ENCODE results near the gene BAK1.
A peak's percentile ranks its signal among the peaks of the same experiment; 100 is the strongest.
"Not testable (repeated sequence)": the region's sequence is repeated elsewhere in the genome, so short reads cannot be mapped to it uniquely, and the experiment has no call there.

Gene BAK1

DNA sequence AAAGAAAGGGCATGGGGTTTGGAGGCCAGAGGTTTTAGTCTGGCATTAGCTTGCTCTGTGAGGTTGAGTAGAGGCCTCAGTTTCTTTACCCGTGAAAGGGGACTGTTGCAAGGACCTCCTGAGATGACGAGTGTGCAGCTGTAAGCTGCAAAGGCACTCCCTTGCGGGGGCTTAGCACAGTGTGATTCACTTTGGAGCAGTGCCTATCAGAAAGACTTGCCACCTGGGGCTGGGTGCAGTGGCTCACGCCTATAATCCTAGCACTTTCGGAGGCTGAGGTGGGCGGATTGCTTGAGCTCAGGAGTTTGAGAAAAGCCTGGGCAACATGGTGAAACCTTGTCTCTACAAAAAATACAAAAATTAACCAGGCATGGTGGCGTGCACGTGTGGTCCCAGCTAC, 7.5 kb upstream of the BAK1 start:
- no peak for DNase-seq (ENCODE audit: low read depth in 2 of 2)

DNA sequence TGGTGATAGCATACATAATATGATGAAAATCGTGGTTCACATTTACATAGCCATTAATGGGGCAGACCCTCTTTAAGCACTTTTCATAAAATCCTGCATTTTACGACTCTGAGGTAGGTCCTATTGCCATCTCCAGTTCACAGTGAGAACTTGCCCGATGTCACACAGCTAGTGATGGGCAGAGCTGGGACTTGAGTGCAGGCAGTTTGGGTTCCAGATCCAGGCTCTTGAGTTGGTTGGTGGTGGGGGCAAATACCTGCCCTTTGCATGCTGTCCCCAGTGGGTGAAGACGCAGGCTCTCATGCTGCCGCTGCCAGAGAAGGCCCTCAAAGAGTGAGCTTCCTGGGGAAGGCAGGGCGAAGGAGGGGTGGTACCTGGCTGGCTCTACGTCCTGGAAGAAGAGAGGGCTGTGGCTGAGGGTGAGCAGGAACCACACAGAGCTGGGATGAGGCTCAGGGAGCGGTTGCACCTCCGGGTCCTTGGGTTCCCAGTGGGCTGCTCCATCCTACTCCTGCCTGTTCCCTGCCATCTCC, 6.1 kb upstream of the BAK1 start:
- no peak for DNase-seq (ENCODE audit: low read depth in 2 of 2)

DNA sequence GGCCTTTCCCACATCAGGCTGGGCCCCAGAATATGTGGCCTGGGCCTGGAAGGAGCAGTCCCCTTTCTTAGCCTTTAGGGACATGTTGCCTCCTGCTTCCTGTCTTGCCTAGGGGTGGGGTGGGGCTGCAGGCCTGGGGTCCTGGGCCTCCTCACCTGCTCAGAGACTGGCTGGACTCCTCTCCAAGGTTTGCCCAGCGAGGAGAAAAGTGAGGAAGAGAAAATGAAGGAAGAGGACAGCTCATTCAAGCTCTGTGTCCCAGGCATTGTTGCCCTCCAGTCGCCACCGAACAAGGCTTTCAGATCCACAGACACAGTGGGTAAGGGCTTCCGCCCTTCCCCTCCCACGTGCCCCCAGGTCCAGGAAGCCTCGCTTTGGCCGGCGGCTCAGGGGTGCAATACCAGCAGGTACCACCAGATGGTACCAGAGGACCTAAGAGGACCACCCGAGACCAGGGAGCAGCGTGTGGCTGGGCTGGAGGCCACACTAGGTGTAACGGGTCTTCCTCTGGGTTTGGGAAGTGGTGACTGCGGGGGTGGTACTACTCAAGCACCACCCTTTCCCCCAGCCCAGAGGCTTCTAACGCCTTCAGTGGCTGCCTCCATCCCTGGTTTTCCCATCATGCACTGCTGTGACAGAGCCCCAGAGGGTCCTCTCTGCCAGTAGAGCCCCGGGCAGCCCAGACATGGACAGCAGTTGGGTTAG, 5.5 kb upstream of the BAK1 start:
- peak; percentile 66 to 70 for DNase-seq (ENCODE audit: low read depth in 2 of 2)

DNA sequence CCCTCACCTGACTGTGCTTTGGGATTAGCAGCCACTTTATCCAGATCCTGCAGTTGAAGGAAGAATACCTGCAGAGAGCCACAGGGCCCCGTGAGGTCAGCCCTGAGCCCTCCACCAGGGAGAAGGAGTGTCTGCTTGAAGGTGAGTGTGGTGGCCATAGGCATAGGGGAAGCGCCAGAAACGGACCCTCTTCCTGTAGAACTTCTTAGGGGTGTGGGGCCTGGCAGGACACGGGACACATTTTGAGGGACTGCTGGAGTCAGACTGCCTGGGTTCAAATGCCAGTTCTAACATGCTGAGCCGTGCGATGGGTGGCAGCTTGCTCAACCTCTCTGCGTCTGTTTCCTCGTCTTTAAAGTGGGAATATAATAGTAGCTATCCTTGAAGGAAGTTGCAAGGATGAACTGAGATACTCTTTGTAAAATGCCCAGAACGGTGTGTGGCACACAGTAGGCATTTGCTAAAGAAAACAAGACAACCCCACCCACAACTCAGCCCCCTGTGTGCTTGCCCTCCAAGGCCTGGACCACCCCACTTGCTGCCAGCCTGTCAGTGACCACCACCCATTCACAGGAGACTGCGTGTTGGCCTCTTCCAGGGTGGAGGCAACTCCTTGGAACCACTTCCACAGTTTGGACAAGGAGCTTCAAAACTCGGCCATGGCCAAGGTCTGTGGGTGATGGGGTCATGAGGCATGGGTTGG, 4.8 kb upstream of the BAK1 start:
- DNase-seq (ENCODE audit: low read depth in 2 of 2), result no peak

DNA sequence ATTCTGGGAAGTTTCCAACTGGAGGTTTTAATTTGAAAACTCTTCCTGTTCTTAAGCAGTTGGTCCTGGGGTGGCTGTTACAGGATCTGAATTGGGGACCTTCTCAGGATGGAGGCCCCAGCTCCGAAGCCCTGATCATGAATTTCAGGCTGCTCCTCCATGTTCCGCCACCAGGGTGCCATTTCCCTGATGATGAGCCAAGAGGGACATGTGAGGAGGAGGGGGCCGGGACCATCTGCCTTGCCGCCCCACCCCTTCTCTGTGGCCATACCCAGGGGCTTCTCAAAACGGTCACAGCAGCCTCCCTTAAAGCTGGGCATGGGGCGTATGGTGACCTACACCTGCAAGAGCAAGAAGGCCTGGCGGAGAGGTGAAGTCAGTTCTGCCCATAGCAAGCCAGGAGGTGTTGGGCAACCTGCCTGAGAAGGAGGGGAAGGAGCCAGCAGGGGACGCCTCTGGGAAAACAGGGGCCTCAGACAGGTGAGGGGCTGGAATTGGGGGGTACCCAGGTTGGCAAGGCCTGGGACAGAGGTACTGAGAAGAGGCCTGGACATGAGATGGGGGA, 3.6 kb upstream of the BAK1 start:
- DNase-seq (ENCODE audit: low read depth in 2 of 2), result no peak

DNA sequence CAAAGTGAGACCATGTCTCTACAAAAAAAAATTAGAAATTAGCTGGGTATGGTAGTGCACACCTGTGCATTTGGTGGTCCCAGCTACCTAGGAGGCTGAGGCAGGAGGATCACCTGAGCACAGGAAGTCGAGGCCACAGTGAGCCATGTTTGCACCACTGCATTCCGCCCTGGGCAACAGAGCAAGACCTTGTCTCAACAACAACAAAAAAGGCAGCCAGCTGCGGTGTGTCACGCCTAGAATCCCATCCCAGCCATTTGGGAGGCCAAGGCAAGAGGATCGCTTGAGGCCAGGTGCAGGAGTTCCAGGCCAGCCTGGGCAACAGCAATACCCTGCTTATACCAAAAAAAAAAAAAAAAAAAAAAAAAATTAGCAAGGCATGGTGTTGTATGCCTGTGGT, 1.1 kb upstream of the BAK1 start:
- no peak for DNase-seq (ENCODE audit: low read depth in 2 of 2)

DNA sequence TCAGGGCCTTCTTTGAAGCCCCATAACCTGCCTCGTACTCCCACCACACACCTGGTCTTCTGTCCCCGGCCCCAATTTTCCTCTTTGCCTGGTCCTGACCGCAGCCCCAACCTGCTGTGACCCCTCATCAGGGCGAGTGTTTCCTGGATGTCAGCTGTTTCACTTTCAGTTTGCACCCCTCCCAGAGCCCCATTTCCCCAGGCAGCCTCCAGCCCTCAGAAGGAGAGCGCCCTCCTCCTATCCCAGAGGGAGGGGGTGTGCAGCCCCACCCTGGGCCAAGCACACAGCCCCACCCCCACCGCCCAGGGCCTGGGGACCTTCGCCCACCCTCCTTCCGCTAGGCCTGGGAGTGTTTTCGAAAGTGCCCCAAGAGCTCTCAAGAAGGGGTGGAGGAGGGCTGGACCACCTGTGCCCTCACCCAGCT, 1.5 kb downstream of the BAK1 start:
- peak in 1 of 2 donors; percentile 28 for DNase-seq (ENCODE audit: low read depth in 2 of 2)

DNA sequence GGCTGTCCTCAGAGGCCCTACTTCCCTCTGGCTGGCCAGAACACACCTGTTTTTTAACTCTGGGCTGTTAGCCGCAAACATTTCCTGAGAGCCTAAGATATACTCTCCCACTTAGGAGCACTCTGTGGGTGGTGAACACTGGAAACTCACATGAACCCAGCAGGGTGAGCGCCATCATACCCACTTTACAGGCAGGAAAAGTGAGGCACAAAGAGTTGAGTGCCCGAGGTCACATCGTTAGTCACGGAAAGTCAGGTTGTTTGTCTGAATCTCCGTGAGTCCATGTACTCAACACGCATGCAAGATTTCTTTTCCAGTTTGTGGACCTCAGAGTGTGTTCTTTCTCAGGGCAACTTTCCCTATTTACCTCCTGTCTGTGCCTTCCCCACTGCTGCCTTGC, 1.9 kb downstream of the BAK1 start:
- DNase-seq (ENCODE audit: low read depth in 2 of 2), result no peak

DNA sequence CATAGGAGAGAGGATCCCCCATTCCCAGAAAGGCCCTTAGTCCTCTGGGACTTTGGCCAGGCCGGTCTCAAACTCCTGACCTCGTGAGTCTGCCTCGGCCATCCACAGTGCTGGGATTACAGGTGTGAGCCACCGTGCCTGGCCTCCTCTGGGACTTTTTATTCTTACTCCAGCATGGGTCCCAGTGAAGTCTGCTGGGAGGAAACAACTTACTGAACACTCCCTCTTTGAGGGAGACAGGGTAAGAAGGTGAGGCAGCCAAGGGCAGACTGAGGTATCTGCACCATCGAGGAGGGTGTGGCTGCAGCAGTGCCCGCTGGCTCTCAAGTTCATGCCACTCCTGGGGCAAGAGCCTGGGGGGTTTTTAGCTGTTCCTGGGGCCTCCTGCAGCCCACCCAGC, 2.4 kb downstream of the BAK1 start:
- DNase-seq (ENCODE audit: low read depth in 2 of 2), result no peak

DNA sequence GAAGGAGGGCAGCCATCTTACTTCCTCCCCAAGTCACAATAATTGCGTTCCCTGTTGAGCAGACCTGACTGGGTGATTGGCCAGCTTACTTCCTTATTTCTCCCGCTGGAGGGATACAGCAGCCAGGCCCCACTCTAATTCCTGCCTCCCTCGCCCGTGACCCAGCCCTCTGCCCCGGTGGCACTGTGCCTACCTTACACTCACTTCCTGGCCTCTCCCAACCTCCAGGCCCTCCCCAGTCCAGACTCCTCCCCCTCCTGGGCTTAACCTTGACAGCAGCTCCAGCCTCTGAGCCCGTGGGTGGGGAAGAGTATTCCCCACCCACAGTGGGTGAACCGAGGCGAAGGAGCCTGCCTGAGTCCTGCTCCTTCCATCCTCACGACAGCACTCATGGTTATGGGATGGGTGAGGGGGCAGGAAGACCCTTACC, 3.0 kb downstream of the BAK1 start:
- no peak for DNase-seq (ENCODE audit: low read depth in 2 of 2)

DNA sequence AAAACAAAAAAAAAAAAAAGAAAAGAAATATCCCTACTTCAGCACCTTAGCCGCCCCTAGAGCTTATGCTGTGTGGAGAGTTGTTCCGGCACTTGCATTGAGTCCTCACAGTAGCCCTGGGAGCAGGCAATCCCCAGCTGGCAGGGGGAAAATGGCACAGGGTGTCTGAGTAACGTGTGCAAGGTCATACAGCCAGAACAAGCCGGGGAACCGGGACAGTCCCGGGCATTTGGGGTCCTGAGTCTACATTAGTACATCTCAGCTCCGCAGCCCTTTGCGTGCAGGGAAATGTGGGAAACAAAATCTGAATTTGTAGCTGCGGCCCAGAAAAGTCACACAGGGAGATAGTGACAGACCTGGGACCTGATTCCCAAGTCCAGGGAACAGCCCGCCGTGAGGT, 3.4 kb downstream of the BAK1 start:
- no peak for DNase-seq (ENCODE audit: low read depth in 2 of 2)

DNA sequence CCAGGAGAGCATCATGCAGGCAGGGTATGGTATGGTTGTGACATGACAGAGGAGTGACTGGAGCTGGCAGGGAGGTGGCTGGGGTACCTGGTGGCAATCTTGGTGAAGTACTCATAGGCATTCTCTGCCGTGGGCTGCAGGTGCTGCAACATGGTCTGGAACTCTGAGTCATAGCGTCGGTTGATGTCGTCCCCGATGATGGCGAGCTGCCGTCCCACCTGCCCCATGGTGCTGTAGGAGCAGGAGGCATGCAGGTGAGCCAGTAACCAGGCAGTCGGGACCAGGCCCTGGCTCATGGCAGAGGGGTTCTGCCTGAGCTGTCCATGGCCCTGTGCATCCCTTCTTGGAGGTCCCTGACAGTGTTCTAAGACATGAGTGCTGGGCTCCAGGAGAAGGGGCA, 4.9 kb downstream of the BAK1 start:
- DNase-seq (ENCODE audit: low read depth in 2 of 2), result no peak

DNA sequence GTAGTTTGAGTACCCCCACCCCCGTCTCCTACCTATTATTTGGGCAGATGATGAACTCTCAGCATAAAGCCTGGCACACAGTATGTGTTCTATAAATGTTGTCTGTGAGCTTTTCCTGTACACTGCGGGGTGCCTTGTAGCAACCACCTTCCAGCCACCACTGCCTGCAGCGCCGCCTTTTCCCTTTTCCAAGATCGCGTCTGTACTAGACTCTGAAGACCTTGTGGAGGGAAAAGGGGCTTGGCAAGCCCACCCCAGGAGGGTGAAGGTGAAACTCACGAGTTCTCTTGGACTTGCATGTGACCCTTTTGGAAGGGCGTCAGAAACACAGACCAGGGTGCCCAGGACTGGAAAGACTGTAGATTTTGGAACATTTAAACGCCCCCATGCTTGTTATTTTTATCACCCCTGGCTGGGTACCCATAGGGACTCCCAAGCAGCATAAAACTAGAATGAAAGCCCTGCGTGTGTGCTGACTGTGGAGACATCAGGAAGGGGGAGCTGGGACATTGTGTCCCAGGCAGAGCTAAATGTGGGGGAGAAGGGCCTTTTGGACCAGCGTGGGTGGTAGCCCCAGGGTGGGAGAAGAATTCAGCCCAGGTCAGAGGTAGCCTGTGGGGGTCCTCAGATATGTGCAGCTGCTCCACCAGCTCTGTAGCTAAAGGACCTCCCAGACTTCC, 8.3 kb downstream of the BAK1 start:
- no peak for DNase-seq (ENCODE audit: low read depth in 2 of 2)

DNA sequence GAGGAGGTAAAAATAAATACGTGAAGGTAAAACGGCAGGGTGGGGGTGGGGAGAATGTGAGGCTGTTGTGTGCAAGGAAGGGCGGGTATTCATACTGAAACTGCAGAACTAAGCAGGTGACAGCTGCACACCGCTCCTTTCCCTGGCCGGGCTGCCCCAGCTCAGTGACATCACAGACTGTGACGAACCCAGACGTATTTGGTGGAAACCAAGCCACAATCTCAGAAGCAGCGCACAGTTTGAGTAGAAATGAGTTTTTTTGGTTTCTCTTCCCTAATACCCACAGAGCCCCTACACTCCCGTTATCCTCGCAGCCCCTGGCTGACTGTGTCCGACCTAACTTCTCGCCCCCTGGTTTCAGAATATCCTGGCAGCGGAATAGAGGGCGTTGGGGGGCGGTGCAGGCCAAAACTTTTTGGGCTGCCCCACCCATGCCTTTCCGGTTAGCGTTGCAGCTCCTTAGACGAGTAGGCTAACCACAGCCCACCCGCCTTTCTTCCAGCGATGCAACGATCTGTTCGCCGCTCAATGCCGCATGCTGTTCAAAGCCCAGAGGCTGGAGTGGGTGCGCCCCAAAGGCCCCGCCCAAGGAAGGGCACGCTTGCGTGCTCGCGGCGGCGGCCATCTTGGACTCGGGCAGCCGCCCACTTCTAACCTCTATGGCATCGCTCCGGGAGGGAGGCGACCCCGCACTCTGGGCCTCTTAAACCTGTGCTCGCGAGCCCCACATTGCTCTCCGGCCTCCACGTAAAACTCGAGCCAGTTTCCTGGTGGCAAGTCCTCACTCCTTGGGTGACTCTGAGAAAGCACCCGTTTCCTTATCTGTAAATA, 9.1 kb downstream of the BAK1 start:
- peak; percentile 77 to 82 for DNase-seq (ENCODE audit: low read depth in 2 of 2)

DNA sequence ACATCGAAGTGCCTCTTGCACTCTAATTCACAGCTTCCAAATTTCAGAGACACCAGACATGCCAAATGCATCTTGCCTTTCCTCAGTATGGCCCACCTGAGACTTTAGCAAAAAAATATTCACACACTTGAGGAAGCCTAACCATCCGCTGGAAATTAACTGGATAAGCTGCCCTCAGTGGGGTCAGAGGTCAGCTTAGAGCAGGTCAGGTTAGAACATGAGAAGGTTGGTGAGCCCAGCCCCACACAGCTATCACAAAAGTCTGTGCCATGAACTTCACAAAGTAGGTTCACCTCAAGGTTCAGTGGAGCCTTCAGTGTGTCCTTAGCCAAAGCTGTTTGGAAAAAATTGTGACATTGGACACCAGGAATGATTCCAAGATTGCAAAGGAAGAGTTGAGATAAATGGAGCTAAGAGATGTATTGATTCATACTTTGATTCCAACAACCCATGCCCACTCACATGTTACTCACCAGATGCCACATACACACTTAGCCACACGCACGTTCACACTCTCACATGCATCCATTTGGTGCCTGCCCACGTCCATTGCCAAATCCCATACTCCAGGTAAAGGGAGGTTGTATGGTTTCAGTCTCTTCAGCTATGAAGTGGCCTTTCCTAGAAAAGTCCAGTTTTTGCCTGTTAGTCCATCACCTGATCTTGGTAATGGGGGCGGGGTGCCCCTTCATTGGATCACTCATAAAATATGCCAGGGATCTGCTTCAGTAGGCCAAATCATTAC, 11.1 kb downstream of the BAK1 start:
- DNase-seq (ENCODE audit: low read depth in 2 of 2), result no peak

DNA sequence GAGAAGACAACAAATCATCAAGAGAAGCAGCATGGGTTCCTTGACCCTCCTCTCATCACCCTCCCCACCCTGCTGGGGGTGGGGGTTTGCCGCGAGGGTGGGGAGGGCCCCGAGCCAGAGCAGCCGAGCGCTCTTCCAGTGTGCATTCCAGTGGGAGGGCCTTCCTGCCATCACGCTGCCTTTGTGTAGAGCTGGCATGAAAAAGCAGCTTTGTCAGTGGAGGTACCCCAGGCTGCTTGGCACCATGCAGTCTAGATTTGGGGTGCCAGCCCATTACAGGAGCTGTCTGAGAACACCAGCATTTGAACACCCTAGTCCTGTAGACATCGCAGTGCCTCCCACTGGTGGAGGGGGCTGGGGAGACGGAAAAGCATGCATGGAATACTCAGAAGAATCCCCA, 12.2 kb downstream of the BAK1 start:
- DNase-seq (ENCODE audit: low read depth in 2 of 2), result no peak

DNA sequence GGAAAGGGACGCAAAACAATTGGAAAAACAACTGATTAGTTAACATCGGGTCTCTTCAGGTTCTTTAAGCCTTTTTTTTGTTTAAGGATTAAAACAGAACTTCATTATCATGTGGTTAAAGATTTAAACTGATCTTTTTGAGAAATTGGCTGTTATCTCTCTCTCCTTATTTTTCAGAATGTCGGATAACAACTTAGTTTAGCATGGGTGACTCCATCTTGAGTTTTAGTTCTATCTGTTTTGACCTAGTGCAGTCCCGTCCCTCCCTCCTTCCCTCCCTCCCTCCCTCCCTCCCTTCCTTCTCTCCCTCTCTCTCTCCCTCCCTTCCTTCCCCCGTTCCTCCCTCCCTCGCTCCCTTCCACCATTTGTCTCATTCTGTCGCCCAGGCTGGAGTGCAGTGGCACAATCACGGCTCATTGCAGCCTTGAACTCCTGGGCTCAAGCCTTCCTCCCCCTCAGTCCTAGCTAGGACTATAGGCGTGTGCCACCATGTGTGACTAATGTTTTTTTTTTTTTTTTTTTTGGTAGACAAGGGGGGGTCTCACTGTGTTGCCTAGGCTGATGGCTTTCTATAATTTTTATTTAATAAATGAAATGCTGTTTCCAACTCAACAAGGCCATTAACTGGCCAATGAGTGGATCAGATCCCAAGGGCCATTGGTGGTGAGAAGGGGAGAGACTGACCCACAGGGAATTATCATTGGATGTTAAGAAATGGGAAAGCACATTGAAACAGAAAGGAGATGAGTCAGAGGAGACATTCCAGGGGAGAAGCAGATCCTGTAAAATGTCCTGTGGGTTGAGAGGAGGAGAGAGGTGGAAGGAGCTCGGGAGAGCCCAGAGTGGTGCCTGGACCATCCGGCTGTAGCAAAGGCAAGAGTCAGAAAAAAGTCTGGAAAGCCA, 13.6 kb downstream of the BAK1 start:
- DNase-seq (ENCODE audit: low read depth in 2 of 2), result no peak

DNA sequence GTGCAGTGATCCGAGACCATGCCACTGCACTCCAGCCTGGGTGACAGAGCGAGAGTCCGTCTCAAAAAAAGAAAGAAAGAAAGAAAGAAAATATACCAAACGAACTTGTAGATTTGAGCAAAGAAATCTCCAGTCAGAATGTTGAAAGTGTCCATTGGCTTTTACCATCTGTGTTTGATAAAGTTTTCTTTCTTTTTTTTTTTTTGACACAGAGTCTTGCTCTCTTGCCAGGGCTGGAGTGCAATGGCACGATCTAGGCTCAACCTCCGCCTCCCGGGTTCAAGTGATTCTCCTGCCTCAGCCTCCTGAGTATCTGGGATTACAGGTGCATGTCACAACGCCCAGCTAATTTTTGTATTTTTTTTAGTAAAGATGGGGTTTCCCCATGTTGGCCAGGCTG, 21.3 kb downstream of the BAK1 start:
- no peak for DNase-seq (ENCODE audit: low read depth in 2 of 2)

DNA sequence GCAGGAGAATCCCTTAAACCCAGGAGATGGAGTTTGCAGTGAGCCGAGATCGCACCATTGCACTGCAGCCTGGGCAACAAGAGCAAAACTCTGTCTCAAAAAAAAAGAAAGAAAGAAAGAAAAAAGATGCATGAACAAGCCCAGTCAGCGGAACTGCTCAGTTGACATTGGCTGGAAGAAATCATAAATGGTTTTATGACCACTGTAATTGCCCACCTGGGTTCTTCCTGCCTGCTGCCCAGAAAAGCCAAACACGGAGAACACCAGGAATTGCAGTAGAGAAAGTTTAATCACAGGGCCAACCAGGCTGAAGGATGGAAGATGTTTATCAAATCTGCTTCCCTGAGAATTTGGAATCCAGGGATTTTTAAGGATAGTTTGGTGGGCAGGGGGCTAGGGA, 22.7 kb downstream of the BAK1 start:
- DNase-seq (ENCODE audit: low read depth in 2 of 2), result no peak

DNA sequence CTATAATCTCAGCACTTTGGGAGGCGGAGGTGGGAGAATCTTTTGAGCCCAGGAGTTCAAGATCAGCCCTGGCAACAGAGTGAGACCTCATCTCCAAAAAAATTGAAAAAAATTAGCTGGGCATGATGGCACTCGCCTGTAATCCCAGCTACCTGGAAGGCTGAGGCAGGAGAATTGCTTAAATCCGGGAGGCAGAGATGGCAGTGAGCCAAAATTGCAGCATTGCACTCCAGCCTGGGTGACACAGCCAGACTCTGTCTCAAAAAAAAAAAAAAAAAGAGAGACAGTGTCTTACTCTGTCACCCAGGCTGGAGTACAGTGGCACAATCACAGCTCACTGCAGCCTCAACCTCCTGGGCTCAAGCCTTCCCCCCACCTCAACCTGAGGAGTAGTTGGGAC, 27.2 kb downstream of the BAK1 start:
- not testable (repeated sequence) for DNase-seq (ENCODE audit: low read depth in 2 of 2)
